NCI-H1092 (cell line): Measurements from ENCODE around the gene MAPK12.

Experiments used
- DNase-seq: peaks from one replicate; lab custom pipeline; 2025; lab: John Stamatoyannopoulos, UW

The MAPK12 gene

GRCh38 chr22:50252082-50253045 is 9.1 kb downstream of the MAPK12 start:
- DNase-seq = no peak

DNA sequence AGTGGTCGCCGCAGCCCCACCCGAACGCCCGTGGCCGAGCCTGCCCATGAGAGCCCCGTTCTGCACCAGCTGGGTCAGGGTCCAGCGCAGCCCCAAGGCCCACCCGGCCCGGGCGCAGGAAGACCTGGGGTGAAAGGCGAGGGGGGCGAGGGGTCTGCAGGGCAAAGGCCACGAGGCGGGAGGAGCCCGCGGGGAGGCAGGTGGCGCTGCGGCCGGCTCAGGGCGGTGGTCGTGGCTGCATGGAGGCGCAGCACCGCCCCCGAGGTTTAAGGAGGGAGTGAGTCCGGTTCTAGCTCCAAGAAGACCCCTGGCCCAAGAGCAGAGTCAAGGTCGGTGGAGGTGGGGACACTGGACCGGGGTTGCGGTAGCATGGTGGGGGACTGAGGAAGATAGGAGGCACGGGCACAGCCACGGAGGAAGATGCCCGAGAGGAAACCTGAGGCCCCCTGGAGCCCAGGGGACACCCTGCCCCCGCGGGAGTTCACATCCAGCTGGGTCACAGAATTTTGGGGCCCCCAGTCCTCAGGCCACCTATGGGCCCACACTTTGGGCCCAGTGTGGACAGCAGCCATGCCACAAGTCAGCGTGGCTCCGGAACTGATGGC is 9.9 kb downstream of the MAPK12 start:
- no peak for DNase-seq

- no peak for DNase-seq
Observed at GRCh38 chr22:50250555-50251476, 10.7 kb downstream of the MAPK12 start, which contains the start of gene HDAC10. TSS of gene HDAC10 (minus strand) at chr22:50251265. CDS start at chr22:50251032, 233 bp downstream.

- no peak for DNase-seq
Observed at GRCh38 chr22:50250249-50250554, 11.3 kb downstream of the MAPK12 start.

DNA sequence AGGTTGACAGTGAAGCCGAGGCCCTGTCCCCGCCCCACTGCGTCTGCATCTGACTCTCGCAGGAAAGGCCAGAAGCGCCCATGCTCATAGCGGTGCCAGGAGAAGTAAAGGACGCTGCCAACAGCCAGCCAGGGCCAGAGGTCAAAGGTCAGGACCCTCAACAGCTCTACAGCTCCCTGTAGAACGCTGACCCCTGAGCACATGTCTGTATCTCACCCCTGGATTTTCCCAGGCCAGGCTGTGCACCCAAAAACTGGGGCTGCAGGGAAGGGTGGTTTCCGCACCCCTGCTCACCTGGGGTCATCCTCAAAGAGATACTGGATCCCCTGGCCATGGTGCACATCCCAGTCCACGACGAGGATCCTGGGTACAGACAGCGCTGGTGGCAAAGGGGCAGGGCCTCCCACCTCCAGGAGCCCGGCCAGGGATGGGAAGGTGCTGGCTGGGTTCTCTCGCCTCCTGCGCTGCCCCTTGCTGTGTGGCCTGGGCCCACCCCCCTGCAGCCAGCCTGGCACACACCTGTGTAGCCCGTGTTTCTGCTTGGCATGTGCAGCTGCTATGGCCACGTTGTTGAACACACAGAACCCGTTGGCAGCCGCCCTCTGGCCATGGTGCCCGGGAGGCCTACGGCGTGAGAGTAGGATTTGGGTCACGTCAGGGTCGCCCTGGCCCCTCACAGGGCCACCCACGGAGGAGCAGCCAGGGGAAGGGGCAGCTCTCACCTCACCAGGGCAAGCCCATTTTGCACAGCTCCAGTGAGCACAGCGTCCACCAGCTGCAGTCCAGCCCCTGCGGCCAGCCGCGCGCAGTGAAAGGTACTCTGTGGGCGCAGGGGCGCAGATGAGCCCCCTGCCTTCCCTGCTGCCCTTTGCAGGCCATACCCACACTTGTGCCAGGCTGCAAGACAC is 11.9 kb downstream of the MAPK12 start:
- DNase-seq = no peak

GRCh38 chr22:50248196-50249081 is 13.0 kb downstream of the MAPK12 start:
- no peak for DNase-seq

GRCh38 chr22:50247748-50248147 is 13.7 kb downstream of the MAPK12 start:
- no peak for DNase-seq

DNA sequence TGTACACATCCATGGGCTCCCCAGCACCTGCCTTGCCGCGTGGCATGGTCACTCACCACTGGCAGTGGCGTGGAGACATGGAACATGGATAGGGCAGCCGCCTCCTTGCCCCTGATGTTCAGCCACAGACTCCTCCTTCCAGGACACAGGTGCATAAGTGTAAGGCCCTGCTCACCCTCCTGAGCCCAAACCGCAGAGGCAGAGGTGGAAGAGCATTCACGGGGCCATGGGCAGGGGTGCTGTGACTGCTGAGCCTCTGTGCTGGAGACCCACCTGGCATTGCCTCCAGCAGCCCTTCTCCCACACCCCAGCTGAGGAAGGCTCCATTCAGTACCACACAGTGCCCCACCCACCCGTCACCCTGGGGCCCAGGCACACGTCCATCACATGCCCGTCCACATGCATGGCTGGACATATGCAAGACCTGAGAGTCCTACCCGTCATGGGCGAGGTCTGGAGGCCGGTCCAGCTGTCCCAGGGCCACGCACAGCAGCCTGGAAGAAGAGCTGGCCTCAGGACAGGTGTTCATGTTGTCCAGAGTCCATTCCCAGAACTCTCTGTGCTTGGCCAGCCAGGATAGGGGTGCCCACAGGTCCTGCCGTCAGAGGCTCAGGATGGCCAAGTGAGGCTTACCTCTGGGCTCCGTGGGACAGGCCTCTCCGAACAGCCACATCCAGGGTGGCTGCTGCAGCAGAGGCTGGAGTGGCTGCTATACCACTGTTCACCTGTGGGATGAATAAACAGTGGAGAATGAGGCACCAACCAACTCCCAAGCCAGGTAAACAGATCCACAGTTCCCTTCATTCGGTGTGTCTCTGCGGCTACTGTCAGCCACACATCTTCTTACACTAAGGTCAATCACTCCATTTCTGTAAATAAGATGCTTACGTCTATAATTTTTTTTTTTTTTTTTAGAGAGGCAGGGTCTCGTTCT is 15.0 kb downstream of the MAPK12 start:
- DNase-seq = no peak

GRCh38 chr22:50245214-50246072 is 16.0 kb downstream of the MAPK12 start:
- no peak for DNase-seq

GRCh38 chr22:50244420-50245213 is 16.9 kb downstream of the MAPK12 start, which contains the start of gene TUBGCP6:
TSS of gene TUBGCP6 (minus strand) at chr22:50245023. CDS start at chr22:50244459, 564 bp downstream.
- peak; percentile 62 for DNase-seq

DNA sequence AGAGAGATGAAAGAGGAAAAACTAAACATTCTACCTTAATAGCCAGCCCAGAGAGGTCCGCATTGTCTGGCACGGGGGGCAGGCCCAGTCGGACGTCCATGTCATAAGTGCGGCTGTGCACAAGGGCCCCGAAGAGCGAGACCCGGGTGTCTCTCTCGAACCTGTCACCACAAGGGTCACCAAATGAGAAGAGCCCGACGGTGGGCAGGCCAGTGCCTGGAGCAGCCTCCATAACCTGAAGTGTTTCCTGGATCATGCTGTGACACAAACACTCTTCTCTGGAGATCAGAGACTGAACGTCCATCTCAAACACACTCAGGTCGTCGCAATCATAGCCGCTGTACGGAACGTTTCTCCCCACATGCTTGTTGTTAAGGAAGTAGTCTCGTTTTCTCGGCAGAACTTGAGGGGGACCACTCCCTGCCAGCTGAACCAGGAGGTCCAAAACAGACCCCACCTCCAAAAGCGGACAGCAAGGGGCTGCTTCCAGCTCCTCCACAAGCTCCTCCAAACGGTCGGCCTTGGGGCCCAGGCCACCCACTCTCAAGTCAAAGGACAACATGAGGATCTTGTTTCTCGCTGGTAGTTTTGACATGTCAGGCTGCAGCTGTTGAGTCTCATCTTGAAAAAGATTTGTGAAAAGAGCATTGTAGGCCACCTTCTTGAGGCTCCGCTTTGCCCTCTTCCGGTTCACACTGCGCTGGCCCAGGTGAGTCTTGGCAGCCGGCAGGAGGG is 17.6 kb downstream of the MAPK12 start:
- no peak for DNase-seq

DNA sequence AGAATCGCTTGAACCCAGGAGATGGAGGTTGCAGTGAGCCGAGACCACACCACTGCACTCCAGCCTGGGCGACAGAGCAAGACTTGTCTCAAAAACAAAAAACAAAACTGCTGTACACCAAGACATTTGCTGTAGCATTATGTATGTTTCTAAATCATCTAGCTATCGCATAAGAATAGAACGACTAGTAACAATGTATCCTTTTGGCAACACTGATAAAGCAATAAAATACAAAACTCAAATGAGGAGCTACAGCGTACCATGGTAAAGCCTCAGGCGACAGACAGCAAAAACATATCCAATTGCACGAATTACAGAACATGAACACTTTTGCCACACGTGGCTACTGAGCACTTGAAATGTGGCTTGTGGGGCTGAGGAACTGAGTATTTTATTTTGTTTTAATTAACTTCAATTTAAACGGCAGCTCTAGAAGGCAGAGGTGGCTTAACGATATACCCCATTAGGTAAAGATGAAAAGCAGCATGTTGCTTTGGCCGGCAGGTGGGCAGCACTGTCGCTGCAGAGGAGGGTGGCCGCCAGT is 19.0 kb downstream of the MAPK12 start:
- no peak for DNase-seq

GRCh38 chr22:50238755-50239154 is 22.7 kb downstream of the MAPK12 start:
- DNase-seq = no peak

- no peak for DNase-seq
Observed at GRCh38 chr22:50236731-50237409, 24.6 kb downstream of the MAPK12 start.

- DNase-seq = no peak
Observed at GRCh38 chr22:50233223-50233622, 28.3 kb downstream of the MAPK12 start.
